PC-3 (cell line): ENCODE results near the gene IRS2. TPM values are rescaled to one million over a fixed set of nuclear protein-coding genes. Genes with fewer than 3 reads are reported as not detected.
A peak's percentile ranks its signal among the peaks of the same experiment; 100 is the strongest.

ENCODE experiments used
- ATAC-seq: fragments of 200-7000 bp; cut with Tn5 transposase; 2 replicates; pipeline ENCODE4 v1.9.1; 2020; ENCODE audit warnings: mild to moderate bottlenecking, moderate library complexity
- BruUV-seq: library from RNA; stranded (reverse); fragments of 400-500 nt; replicated peaks from 2 replicates; lab custom pipeline; 2021; lab: Mats Ljungman, UMichigan
- CTCF ChIA-PET: fragments of 300-600 bp; sonication (Branson Sonifier 250); formaldehyde crosslinking; loops from one replicate; lab custom pipeline; 2022; ENCODE audit warnings: antibody characterized with exemption; lab: Charles Lee
- POLR2A ChIA-PET: fragments of 300-600 bp; sonication (Branson Sonifier 250); formaldehyde crosslinking; loops from one replicate; lab custom pipeline; 2022; ENCODE audit warnings: antibody characterized with exemption; ENCODE audit not compliant: unreplicated experiment; lab: Charles Lee
- DNase-seq: peaks from one replicate; pipeline ENCODE4 v3.0.0-alpha.2; 2015
- H2AFZ ChIP-seq: fragments of 300-600 bp; sonication (generic); 2 replicates; pipeline ENCODE4 v1.6.0; 2016; ENCODE audit warnings: antibody characterized with exemption, low read length
- H3F3A ChIP-seq: fragments of 300-600 bp; sonication (generic); one replicate; pipeline ENCODE4 v1.6.0; 2017; ENCODE audit warnings: antibody characterized with exemption, low read length, control low read depth, mild to moderate bottlenecking; ENCODE audit not compliant: unreplicated experiment
- H3K27ac ChIP-seq: fragments of 300-600 bp; sonication (generic); 2 replicates; pipeline ENCODE4 v1.5.1; 2016; ENCODE audit warnings: mild to moderate bottlenecking, low read length
- H3K27me3 ChIP-seq: fragments of 300-600 bp; sonication (generic); 2 replicates; pipeline ENCODE4 v1.6.1; 2016; ENCODE audit warnings: low read length, mixed read lengths
- H3K36me3 ChIP-seq: fragments of 300-600 bp; sonication (generic); 2 replicates; pipeline ENCODE4 v1.6.1; 2016; ENCODE audit warnings: low read depth, mixed run types, low read length, mixed read lengths
- H3K4me1 ChIP-seq: fragments of 300-600 bp; sonication (generic); 2 replicates; pipeline ENCODE4 v1.5.1; 2016; ENCODE audit warnings: low read length; ENCODE audit not compliant: insufficient read depth
- H3K4me2 ChIP-seq: fragments of 300-600 bp; sonication (generic); 2 replicates; pipeline ENCODE4 v1.6.0; 2016; ENCODE audit warnings: low read length
- H3K4me3 ChIP-seq: fragments of 300-600 bp; sonication (generic); 2 replicates; pipeline ENCODE4 v1.5.1; 2016; ENCODE audit warnings: mild to moderate bottlenecking, low read length, mixed read lengths
- H3K79me2 ChIP-seq: fragments of 300-600 bp; sonication (generic); 2 replicates; pipeline ENCODE4 v1.6.1; 2017; ENCODE audit warnings: low read length, mixed read lengths
- H3K9ac ChIP-seq: fragments of 300-600 bp; sonication (generic); 2 replicates; pipeline ENCODE4 v1.6.0; 2016; ENCODE audit warnings: mild to moderate bottlenecking, low read length
- H3K9me2 ChIP-seq: fragments of 300-600 bp; sonication (generic); replicated peaks from 2 replicates; pipeline ENCODE4 v1.6.1; 2016; ENCODE audit warnings: mixed run types, low read length, mixed read lengths
- H3K9me3 ChIP-seq: fragments of 300-600 bp; sonication (generic); 2 replicates; pipeline ENCODE4 v1.6.1; 2016; ENCODE audit warnings: low read length, mixed read lengths
- H4K20me1 ChIP-seq: fragments of 300-600 bp; sonication (generic); 2 replicates; pipeline ENCODE4 v1.6.1; 2016; ENCODE audit warnings: low read length, mixed read lengths
- EZH2 ChIP-seq: fragments of 300-600 bp; sonication (generic); IDR thresholded peaks from one replicate; pipeline ENCODE4 v1.6.1; 2017; ENCODE audit warnings: antibody characterized with exemption, mild to moderate bottlenecking, low read length; ENCODE audit not compliant: unreplicated experiment
- EZH2phosphoT487 ChIP-seq: fragments of 300-600 bp; sonication (generic); IDR thresholded peaks from 2 replicates; pipeline ENCODE4 v1.6.1; 2018; ENCODE audit warnings: mild to moderate bottlenecking, antibody characterized with exemption, low read length, borderline replicate concordance
- intact Hi-C: fragments of 100-400 bp; cut with micrococcal nuclease; formaldehyde crosslinking; loops from 2 replicates; pipeline ENCODE4 v1.9.0; 2023
- total RNA-seq: library from RNA; depleted of rRNA; stranded (reverse); fragments of >200 nt; gene quantifications from 2 replicates; pipeline ENCODE4 v1.2.3, GENCODE V29; 2014
- TF ChIP-seq, protein P1 (sequence below): fragments of 300-600 bp; sonication (generic); conservative IDR thresholded peaks from 2 replicates; pipeline ENCODE4 v1.5.1; 2017; ENCODE audit warnings: antibody characterized with exemption, low read depth, mild to moderate bottlenecking, low read length

The IRS2 gene
- total RNA-seq, 1 experiment from 2014 or later = 5.6 TPM

DNA sequence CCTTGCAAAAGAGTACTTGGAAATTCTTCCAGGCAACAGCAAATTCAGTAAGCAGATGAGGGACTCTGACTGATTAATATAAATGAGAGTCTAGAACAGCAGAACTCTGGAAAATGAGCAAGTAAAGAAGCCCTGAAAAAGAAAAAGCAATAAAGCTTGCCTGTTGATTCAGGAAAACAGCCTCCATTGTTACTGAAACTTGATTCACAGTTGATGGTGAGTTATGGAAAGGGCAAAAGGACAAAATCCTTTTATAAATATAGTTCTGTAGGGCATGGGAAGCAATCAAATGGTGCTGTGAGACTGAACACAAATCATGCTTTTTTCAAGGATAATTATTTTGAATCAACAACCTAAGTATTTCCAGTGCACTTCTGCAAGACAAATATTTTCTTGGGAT lies 67.7 kb downstream of the IRS2 start:
- Histone ChIP-seq H3K4me2 (no peak overlapping the region), H4K20me1 (no peaks in the 10 kb centered on the region), H3K79me2 (no peaks in the 10 kb centered on the region), H3K27me3 (no peaks in the 10 kb centered on the region), H3K4me1 (no peaks in the 10 kb centered on the region), H3F3A (no peaks in the 10 kb centered on the region), H3K9ac (no peak overlapping the region), H3K4me3 (no peak overlapping the region), H3K36me3 (no peaks in the 10 kb centered on the region), H3K9me3 (no peaks in the 10 kb centered on the region), H3K9me2 (no peaks in the 10 kb centered on the region), H3K27ac (no peak overlapping the region), H2AFZ (no peak overlapping the region)
- POLR2A ChIA-PET = no interaction called here
- TF ChIP-seq, protein P1, sequence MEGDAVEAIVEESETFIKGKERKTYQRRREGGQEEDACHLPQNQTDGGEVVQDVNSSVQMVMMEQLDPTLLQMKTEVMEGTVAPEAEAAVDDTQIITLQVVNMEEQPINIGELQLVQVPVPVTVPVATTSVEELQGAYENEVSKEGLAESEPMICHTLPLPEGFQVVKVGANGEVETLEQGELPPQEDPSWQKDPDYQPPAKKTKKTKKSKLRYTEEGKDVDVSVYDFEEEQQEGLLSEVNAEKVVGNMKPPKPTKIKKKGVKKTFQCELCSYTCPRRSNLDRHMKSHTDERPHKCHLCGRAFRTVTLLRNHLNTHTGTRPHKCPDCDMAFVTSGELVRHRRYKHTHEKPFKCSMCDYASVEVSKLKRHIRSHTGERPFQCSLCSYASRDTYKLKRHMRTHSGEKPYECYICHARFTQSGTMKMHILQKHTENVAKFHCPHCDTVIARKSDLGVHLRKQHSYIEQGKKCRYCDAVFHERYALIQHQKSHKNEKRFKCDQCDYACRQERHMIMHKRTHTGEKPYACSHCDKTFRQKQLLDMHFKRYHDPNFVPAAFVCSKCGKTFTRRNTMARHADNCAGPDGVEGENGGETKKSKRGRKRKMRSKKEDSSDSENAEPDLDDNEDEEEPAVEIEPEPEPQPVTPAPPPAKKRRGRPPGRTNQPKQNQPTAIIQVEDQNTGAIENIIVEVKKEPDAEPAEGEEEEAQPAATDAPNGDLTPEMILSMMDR = no peak
- CTCF ChIA-PET = no interaction called here
- ATAC-seq (no peak), DNase-seq (no peak)
- BruUV-seq = no TSS peak
- intact Hi-C loops = no loop called here

DNA sequence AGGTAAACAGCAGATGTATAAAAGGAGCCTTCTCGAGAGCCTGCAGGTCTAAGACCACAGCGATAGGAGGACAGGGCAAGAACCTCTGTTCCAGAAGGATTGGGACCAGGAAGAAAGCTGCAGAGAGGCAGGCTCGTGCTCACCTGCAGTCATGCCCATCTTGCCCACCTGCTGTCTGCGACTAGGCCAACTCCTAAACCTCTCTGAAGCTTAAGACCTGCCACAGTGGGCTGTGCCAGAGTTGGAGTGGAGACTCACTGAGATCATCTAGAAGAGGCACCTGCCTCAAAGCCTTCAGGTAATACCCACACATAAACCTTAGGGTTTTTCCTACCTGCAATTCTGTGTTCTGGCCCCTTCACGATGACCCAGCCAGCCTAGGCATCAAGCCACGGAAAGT lies 68.7 kb downstream of the IRS2 start:
- no peak for DNase-seq
- H3K27me3 ChIP-seq = no peaks in the 10 kb centered on the region

GRCh38 chr13:109715902-109716301 lies 70.5 kb downstream of the IRS2 start:
- no peak overlapping the region for H2AFZ ChIP-seq
- peak; percentile 13 for DNase-seq
- no peak overlapping the region for H3K27ac ChIP-seq
- H3K79me2 ChIP-seq = no peaks in the 10 kb centered on the region
- H3K4me3 ChIP-seq = no peak overlapping the region
- no peak for TF ChIP-seq EZH2
- TF ChIP-seq EZH2phosphoT487 = no peak
- TF ChIP-seq, protein P1 = no peak
- H3K9me3 ChIP-seq = no peaks in the 10 kb centered on the region
- no peaks in the 10 kb centered on the region for H3K4me1 ChIP-seq
- H3K4me2 ChIP-seq = no peak overlapping the region
- H3K27me3 ChIP-seq = no peaks in the 10 kb centered on the region
- ChIA-PET POLR2A (interaction anchor here (0.6 kb wide), 1 partner anchor 451 kb away, joined by 5 read pairs; no protein-coding TSS in a partner anchor), CTCF (no interaction called here)
- no peaks in the 10 kb centered on the region for H3K36me3 ChIP-seq
- no peaks in the 10 kb centered on the region for H4K20me1 ChIP-seq
- ATAC-seq = no peak
- intact Hi-C loops = no loop called here
- H3K9me2 ChIP-seq = no peaks in the 10 kb centered on the region
- BruUV-seq = no TSS peak
- H3F3A ChIP-seq = no peaks in the 10 kb centered on the region
- no peak overlapping the region for H3K9ac ChIP-seq

More for the DNA sequence above, 68.7 kb downstream of the IRS2 start:
- no peaks in the 10 kb centered on the region for H4K20me1 ChIP-seq
- no peaks in the 10 kb centered on the region for H3K79me2 ChIP-seq
- H3K27ac ChIP-seq = no peak overlapping the region
- no peaks in the 10 kb centered on the region for H3K4me1 ChIP-seq
- ChIA-PET CTCF (no interaction called here), POLR2A (no interaction called here)
- H3K4me3 ChIP-seq = no peak overlapping the region
- no peak overlapping the region for H2AFZ ChIP-seq
- no peaks in the 10 kb centered on the region for H3K9me2 ChIP-seq
- no peaks in the 10 kb centered on the region for H3F3A ChIP-seq
- no peaks in the 10 kb centered on the region for H3K36me3 ChIP-seq
- no peak overlapping the region for H3K4me2 ChIP-seq
- H3K9me3 ChIP-seq = no peaks in the 10 kb centered on the region
- no TSS peak for BruUV-seq
- no peak overlapping the region for H3K9ac ChIP-seq
- intact Hi-C loops = no loop called here
- TF ChIP-seq EZH2phosphoT487 (no peak), EZH2 (no peak)
- TF ChIP-seq, protein P1 = no peak
- ATAC-seq = no peak
